Activated CD8-positive, alpha-beta memory T cell treated with anti-CD3 and anti-CD28 coated beads, Interleukin-2, amount 50 U/mL, for 1 hour (primary cell): Measurements from ENCODE around the gene GADD45G.

Source experiments
- DNase-seq: peaks from one replicate; pipeline ENCODE4 v3.0.0-alpha.2; 2020; ENCODE audit errors: extremely low read depth

GADD45G gene

DNA sequence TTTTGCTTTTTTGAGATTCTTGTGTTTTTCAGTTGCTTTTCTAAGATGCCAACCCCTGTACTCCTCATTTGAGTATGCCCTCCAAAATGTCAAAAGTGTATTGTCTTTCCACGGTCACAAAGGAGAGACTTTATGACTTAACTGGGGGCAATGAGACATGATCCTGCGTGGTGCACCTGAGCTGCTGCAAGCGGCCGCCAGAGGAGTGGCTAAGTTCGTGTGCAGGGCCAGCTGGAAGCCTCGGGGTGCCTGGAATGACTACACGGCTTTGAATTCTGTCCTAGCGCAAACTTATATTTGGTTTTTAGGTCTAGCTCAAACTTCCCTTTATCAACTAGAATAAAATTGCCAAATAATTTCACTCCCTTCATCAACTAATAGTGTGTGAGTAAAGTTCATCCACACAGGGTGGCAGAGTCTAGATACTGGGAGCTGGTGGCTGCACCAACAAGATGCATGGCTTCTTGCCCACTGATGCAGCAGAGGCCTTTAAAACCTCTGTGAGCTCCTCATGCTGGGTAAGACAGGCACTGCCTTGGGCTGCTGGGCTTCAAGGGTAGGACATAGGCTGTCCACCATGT, 4.7 kb downstream of the GADD45G start:
- no peak for DNase-seq

DNA sequence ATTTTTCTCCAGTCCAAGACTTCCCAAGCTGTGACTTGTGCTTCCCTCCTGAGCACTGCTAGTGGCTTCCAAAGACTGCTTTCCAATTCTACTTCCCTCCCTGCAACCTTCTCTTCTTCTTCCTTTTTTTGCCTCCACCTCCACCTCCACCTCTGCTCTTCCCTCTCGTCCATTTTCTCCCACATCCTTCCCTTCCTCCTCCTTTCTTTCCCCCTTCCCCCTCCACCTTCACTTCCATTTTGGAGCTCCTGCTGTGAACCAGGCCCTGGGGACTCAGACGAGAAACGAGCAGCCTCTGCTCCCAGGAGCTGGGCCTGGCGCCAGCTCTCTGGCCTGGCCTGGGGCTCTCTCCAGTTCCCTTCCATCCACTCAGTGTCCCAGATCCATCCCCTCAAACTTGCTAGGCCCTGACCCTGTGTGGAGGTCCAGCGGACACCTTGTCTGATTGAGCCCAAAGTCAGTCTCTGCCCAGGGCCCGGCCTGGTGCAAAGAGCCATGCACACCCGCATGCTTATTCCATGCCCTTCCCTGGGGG, 5.6 kb downstream of the GADD45G start:
- no peak for DNase-seq

DNA sequence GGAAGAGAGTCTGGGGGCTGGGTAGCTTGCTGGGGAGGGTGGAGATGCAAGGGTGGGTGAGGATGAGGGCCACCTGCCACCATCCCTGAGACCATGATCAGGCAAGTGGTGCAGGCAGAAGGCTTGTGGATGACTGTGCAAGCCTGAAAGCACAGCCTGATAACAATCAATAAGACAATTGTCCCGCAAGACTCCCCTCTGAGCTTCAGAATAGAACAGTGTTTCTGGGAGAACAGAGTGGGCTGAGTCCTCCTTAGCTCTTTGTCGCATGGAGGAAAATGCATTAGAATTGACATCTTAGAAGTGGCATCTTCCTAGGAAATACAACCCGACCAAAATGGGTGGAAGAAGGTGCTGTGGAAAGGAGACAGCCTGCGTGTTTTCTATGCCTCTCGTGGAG, 6.6 kb downstream of the GADD45G start:
- no peak for DNase-seq

DNA sequence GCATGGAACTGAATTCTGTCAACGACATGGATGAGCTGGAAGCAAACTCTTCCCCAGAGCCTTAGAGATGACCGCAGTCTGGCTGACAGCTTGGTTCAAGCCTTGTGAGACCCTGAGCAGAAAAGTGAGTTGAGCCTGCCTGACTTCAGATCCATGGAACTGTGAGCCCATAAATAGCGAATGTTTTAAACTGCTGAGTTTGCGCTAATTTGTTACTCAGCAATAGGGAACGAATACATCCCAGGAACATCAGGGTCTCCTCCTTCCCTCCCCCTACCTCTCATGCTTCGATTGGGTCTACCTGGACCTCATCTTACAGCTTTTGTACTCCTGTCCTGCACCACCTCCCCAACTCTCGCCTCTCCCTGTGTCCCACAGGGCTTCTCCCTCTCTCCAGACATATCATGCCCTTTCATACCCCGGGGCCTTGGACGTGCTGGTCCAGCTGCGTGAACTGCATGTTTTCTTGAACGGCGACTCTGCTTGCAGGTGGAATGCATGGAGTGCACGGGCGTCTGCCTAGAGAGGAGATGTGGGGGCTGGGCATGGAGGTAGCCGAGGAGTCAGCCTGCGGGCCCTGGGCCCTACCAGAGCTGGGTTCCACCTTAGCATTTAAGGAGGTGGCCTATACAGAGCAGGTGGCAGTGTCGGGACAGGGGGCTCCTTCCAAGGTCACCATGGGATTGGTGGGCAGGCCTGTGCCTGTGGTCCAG, 7.9 kb downstream of the GADD45G start:
- DNase-seq, result no peak

DNA sequence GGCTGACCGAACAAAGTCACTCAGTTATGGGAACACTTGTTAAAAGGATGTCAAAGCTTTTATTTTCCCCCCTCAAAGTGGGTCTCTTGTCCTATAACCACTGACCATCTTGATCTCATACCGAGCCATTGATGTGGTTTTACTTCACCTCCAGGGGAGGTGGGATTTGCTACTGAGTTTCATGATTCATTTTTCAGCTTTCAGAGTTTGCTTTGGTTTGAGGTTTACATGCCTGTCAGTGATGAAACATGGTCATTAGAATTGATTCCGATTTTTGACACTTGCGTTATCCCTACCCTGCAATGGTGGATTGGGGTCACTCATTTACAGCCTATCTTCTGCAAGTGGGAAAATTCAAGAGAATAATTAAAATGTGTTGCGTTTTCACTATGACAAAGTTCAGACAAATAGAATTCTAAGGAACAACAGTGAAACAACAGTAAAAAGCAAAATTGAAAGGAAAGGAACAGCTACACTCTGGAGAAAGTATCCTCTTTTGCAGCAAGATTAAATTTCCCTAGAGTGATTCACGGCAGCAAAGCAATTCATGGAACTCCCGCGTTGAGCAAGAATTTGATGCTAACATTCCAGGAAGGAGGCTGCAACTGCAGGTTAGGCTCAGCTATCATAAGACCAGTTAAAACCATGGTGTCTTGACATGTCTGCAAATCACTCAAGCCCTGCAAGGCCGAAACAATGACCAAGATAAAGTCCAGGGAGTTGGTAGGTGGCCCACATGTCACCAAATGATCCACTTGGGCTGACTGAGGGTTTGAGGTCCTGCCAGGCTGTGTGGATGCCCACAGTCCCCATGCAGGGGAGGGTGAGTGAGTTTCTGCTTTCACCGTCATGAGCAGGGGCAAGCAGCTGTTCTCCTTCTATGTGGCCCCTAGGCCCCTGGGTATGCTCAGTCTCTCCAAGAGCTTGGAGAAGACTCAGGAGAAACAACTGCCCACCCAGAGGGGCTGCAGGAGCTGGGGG, 9.4 kb downstream of the GADD45G start:
- DNase-seq, result no peak

DNA sequence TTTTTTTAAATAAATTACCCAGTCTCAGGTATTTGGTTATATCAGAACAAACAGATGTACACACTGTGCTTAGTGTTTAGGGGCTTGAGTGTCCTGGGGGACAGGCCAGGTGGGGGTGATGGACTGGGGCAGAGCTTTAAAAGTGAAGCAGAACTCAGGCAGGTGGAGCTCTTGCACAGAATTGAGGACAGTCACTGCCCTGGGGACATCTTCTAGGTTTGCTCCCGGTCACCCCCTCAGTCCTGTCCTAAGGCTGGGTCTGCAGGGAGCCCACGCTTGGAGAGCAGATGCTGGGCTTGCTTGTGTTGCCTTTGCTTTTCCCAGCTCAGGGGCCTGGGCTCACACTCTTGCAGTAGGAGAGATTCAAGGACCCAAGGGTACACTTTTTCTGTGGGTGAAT, 10.8 kb downstream of the GADD45G start:
- DNase-seq, result no peak

DNA sequence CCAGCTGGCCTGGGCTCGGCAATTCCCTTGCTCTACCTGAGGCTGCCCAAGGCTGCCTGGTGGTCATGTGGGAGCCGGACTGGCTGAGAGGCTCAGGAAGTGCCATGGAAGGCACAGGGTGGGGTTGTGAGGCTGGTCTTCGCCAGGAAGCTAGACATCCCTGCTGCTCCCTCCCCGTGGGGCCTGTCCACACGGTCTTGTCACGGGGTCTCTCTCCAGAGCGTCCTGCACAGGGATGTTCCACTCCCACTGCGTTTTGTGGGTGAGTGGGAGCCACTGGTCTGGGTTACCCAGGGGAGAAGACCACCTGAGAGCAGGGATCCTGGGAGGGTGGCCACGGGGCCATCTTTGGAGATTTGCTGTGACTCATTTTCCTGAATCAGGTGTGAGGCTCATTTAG, 11.6 kb downstream of the GADD45G start:
- no peak for DNase-seq

DNA sequence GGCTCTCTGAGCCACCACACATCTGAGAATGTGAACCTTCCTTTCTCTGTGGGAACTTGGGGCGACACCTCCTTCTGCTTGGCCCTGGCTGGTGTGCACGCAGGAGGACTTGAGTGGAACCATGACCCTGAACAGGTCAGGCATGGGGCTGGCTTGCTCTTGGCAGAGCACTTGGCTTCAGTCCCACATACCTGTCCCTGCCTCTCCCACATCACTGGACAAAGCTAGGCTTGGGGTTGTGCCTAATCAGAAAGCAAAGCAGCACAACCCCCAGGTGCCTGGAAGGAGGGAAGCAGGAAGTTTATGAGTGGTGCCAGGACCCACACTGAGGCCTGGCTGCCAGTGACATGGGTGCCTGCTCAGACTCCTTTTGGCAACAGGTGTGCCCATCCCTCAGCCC, 13.2 kb downstream of the GADD45G start:
- DNase-seq, result no peak

DNA sequence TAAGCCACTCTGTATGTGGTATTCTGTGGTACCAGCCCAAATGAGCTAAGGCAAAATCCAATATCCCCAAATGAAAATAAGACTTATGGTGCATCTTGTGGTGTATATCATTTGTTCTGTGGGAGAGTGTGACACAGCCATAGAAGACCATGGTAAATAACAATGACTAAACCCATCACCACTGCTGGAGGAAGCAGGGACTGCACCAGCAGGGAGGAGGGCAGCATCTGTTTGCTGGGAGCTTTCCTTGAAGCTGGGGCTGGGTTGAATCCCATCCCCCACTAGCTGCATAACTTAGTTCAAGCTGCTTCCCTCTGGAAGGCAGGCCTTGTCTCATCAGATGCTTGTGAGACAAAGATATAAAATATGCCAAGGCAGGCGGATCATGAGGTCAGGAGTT, 14.2 kb downstream of the GADD45G start:
- DNase-seq, result no peak

DNA sequence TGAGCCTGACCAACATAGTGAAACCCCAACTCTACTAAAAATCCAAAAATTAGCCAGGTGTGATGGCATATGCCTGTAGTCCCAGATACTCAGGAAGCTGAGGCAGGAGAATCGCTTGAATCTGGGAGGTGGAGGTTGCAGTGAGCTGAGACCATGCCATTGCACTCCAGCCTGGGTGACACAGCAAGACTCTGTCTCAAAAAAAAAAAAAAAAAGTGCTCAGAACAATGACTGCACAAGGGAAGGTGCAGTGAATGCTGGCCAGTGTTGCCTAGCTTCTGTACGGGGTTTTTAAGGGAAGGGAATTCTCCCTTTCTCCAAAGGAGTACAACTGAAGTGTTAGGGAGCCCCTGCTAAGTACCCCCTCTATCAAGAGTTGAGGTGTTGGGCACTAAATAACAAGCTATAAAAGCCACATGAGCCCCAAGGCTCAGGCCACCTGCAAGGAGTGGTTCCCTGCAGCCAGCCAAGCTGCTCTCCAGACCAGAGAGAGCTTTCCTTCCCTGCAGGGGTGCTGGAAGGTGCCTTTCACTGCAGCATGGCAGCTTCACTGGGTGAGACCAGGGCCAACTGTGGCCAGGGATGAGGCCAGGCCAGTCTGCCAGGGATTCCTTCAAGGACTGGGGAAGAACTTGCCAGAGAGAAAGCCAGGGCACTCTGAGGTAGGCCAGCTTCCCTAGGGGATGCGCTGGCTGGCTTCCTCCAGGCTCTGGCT, 14.8 kb downstream of the GADD45G start:
- no peak for DNase-seq

DNA sequence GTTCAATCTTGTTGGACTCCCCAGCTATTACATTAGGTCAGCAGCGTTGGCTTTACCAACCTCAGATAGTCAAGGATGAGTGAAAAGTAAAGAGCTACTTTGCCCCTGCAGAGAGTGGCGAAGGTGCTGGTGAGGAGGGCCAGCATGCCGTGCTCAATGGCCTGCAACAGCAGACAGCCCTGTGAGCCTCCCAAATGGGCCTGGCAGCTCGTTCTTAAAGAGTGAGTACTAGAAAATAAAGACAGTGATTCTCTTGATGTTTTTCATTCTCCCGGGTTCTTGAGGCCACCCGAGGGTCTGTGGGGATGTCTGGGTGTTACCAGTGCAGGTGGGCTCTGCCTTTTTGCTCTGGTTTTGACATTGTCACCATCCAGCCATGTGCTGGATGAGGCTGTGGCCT, 16.2 kb downstream of the GADD45G start:
- no peak for DNase-seq

DNA sequence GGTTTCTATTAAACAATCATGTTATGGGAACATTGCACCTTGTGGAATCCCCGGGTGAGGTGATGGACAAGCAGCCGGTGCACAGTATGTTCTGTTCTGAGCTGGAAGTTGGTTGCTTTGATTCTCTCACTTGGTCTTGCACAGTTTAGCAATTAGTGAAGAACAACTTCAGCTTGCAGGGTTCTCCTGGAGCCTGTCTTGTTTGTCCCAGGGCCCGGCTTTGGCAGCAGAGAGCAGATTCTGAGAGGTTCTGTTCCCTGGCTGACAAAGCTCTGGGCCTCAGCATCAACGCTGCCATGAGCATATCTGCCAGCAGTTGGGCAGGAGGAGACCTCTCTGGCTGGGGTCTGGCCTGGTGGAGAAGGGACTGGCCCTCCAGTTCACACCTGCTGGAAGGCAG, 16.9 kb downstream of the GADD45G start:
- no peak for DNase-seq

DNA sequence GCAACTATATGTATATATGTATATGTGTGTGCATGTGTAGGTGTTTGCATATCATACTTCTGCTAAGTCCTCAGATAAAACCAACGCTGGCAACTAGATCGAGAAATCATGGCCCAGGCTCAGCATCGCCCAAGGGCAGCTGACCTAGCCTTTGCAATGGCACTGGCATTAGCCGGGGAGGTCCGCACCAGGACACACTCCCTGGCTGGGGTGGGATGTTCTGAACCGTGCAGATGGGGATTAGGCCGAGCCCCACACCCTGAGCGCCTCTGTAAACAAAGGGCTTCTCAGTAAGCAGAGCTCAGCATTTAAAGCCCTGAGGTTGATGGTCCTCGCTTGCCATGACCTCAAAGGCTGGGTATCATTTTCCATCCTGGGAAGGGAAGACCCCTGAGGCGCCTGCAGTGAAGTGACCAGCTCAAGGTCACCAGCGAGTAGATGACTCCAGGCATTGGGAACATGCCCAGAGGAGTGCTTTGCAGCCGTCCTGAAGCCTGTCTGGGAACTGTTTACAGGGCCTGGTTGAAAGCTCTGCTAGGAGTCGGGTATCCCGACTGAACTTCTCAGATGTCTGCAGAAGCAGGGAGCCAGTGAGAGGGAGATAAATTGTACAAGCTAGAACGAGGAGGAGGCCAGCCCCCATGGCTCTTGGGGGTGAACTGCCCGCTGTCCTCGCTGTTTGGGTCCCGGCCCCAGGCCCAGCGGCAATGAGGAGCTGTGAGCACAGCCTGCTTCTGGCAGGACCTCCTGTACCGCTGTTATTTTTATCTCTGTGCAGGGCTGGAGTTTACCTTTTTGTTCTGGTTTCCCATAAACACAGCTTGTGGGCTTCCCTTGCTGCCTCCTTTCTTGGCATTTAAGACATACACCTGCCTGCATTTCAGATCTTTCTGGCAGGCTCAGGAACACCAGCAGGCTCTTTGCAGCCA, 18.4 kb downstream of the GADD45G start:
- no peak for DNase-seq

DNA sequence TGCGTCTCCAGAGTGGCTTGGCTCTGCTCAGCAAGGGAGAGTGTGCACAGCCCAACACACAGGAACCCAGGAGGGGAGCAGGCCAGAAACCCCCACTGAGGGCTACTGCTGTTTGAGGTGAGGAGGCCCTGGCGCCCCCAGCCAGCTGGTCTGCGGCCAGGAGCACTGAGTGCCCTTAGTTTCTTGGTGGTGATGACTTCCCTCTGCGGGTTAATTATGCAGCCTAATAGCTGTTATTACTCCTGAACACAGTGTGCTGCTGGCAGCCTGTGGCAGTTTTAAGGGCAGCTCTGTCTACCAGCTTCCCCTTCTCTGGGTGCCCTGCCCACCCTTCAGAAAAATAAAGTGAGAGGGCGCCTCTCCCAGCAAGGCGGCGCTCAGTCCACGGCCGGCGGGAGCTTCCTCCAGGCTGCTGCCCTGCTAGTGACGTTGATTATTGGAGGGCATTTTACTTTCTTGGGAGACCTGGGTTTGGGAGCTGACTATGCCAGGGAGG, 19.2 kb downstream of the GADD45G start:
- DNase-seq, result no peak

DNA sequence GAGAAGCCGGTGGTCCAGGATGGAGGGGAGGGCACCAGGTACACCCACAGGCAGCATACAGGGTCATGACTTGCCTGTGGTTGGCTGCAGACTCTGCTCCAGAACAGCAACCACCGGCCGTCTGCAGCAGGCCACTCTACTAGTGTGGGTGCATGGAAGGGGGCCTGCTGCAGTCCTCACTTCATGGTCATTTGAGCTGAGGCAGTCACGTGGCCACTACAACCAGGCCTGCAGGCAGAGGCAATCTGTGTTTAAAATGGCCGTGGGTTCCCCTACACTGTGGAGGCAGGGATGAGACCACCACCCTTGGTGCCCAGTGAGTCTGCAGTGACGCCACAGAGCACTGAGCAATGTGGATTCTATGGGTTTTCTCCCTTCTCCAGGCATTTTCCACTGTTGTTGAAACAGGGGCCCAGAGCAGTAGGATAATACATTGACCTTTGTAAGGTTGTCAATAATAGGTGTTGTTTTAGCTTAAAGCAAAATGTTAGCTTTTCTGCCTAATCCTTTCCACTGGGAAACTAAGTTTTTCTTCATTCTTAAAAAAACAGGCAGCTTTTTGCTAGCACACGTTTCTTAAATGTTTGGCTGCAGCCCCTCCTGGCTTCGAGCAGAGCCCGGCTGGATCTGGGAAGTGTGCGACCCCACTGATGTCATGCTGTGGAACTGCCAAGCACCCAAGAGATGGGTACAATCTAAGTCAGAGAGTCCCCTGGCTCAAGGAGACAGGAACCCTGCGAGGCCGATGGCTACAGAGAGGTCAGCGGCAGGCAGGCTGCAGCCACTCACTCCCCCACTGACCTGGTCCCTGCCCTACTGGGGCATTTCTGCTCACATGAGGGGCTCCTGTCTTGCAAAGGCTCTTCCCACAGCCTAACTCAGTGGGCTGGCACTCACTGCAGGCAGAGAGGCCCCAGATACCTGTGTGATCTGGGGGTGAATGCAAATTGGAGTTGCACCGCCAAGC, 21.2 kb downstream of the GADD45G start:
- no peak for DNase-seq

DNA sequence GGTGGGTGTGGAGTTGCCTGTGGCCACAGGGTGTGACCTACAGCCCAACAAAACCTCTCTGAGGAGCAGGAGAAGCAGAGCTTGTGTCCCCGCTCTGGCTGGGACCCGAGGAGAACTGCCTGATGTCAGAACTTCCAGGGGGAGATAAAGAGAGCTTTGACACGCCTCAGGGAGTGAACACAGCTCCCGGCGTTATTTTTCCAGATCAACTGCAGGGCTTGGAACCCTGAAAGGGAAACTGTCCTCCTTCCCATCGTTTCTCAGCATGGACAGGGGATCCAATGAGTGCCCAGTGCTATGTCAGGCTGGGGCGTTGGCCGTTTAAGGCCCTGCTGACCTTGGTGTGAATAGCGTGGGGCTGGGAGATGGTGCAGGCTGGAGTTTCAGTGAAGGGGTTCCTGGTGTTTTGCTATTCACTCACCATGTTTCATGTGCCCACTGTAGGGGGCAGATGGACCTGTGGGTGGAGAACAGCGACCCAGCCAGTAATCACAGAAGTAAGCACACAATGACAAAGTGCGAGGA, 22.0 kb downstream of the GADD45G start:
- no peak for DNase-seq

DNA sequence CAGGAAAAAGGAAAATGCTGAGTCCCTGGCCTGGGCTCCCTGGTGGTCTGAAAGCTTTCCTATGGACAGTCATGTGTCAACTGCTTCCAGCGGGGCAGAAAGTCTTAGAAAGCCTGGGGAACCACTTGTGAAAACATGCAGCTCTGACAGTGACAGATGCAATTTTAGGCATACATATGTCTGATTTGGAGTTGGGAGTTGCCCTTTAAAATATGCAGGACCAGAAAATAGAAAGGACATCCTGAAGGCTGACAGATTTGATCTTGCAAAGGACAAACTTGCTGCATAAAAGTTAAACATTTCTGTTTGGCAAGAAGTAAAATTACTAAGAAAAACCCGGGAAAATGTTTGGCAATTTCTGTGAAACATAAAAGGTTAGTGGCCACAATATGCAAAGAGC, 23.8 kb downstream of the GADD45G start:
- DNase-seq, result no peak

DNA sequence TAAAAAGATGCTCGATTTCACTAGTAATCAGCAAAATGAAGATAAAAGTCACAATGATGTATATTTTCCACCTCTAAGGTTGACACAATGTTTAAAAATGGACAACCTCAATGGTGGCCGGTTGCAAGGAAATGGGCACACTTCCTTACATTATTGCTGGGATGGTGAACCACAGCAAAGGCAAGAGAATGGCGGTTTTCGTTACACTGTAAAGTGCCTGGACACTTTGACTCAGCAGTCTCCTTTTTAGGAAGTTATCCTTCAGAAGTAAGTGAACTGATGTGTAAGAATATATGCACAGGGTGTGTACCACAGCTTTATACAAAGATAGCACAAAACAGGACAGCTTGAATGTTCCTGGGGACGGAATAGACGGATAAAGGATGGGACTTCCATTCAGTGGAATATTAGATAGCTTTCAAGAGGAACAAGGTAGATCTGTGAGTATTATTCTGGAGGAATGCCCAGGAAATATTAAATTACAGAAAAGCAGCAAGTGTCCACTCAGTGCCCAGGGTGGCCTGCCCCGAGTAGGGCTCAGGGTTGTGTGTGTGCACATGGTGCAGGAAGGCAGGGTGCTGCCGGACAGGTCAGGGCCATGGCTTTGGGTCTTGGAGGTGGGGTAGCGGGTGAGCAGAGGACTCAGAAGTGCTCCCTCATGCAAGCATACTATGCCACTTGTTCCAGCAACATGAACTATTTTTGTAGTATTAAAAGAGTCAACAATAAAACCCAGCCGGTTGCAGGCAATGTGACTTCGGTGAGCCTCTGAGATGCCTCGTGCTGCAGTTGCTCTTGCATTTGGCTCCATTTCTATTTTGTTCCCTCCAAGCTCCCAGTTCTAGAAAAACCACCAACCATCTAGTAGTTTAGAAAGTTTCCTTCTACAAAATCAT, 24.5 kb downstream of the GADD45G start:
- DNase-seq, result no peak
